Measurements from ENCODE around the gene PAFAH2.

- no peak for TF ChIP-seq CTCF (IDR thresholded peaks at IDR 0.05)
- peak in 1 of 2 donors; percentile 24 for TF ChIP-seq POLR2A (IDR thresholded peaks at IDR 0.05)
- TF ChIP-seq EP300 (IDR thresholded peaks at IDR 0.05) = peak in 1 of 2 donors; percentile 54
Measured at GRCh38 chr1:26020330-26020768, 22.5 kb upstream of the PAFAH2 start.
